Right lobe of liver (tissue), 6 donors: ENCODE data around the gene MYOT. TPM values are rescaled to one million over a fixed set of nuclear protein-coding genes. Genes with fewer than 3 reads are reported as not detected.

Experiments used
- ATAC-seq, 4 donors: fragments of 200-7000 bp; cut with Tn5 transposase; one replicate each; pipeline ENCODE4 v1.9.1; 2020; ENCODE audit warnings: mild to moderate bottlenecking in 4 of 4, moderate library complexity in 4 of 4
- DNase-seq, 3 donors: peaks; one replicate each; pipeline ENCODE4 v3.0.0-alpha.2; 2020
- H3K27ac ChIP-seq, 3 donors: fragments of 200-600 bp; one replicate each; pipeline ENCODE4 v1.8.0; 2022
- H3K27me3 ChIP-seq, 2 donors: fragments of 200-600 bp; one replicate each; pipeline ENCODE4 v1.8.0; 2022
- H3K36me3 ChIP-seq, 4 donors: fragments of 200-600 bp; sonication (generic) in 1 of 4; one replicate each; pipeline versions ENCODE4 v1.5.1 to v1.8.0; 2017 to 2022; ENCODE audit warnings: control low read depth in 1 of 4
- H3K4me1 ChIP-seq, 4 donors: fragments of 200-600 bp; sonication (generic) in 1 of 4; one replicate each; pipeline versions ENCODE4 v1.5.1 to v1.8.0; 2017 to 2022; ENCODE audit warnings: control low read depth in 1 of 4
- H3K4me3 ChIP-seq, 3 donors: fragments of 200-600 bp; one replicate each; pipeline ENCODE4 v1.8.0; 2022
- H3K9me3 ChIP-seq, 4 donors: fragments of 200-600 bp; sonication (generic) in 1 of 4; one replicate each; pipeline versions ENCODE4 v1.5.1 to v1.8.0; 2017 to 2022; ENCODE audit warnings: control low read depth in 1 of 4
- POLR2A ChIP-seq: fragments of 450-650 bp; IDR thresholded peaks from one replicate; pipeline ENCODE4 v1.6.1; 2017; ENCODE audit warnings: antibody characterized with exemption, mild to moderate bottlenecking
- WGBS: methylation state at CpG from one replicate; pipeline ENCODE4 v1.1.6; 2018; ENCODE audit warnings: low coverage, low lambda C conversion rate; ENCODE audit not compliant: insufficient coverage; ENCODE audit errors: missing lambda C conversion rate; 5-methylcytosine and 5-hydroxymethylcytosine counted together
- intact Hi-C, 2 donors: fragments of 100-400 bp; cut with DNase I; formaldehyde crosslinking; loops; one replicate each; pipeline versions ENCODE4 v1.11.2 to v1.14.1; 2022
- total RNA-seq, 6 experiments: library from RNA; depleted of rRNA in 2 of 6; stranded (reverse); fragments of >200 nt in 2 of 6; fragmentation: NEBNext Ultra II Directional in 3 of 6; extraction: Animal tissue kit (Norgen Biotek cat#: 25700) in 3 of 6; gene quantifications; one replicate each; pipeline versions ENCODE4 v1.1.0 to v1.2.4, GENCODE V29; 2016 to 2023
- TF ChIP-seq, protein P1 (sequence below), 4 donors: fragments of 200-600 bp in 3 of 4; fragments of 450-650 bp in 1 of 4; IDR thresholded peaks; one replicate each; pipeline versions ENCODE4 v1.5.1 to v1.8.0; 2016 to 2022; ENCODE audit warnings: antibody characterized with exemption in 4 of 4, mild to moderate bottlenecking in 2 of 4
- donor health status: DM: no; HTN: yes; CAD: no.
- donor health status: DM: no; HTN: no; CAD: no.
- donor health status: DM: no; HTN: no; CAD: no.
- donor health status: DM: no; HTN: yes; CAD: no.
- donor health status: DM: no; HTN: yes; CAD: no.

Gene MYOT
- total RNA-seq, 6 experiments from 2014 or later, result 0.31 to 0.88 (median 0.53) TPM; not detected in 1

- WGBS, result 92% methylated on average over 3 of the region's 3 CpGs
- TF ChIP-seq POLR2A, result no peak
- TF ChIP-seq, protein P1, sequence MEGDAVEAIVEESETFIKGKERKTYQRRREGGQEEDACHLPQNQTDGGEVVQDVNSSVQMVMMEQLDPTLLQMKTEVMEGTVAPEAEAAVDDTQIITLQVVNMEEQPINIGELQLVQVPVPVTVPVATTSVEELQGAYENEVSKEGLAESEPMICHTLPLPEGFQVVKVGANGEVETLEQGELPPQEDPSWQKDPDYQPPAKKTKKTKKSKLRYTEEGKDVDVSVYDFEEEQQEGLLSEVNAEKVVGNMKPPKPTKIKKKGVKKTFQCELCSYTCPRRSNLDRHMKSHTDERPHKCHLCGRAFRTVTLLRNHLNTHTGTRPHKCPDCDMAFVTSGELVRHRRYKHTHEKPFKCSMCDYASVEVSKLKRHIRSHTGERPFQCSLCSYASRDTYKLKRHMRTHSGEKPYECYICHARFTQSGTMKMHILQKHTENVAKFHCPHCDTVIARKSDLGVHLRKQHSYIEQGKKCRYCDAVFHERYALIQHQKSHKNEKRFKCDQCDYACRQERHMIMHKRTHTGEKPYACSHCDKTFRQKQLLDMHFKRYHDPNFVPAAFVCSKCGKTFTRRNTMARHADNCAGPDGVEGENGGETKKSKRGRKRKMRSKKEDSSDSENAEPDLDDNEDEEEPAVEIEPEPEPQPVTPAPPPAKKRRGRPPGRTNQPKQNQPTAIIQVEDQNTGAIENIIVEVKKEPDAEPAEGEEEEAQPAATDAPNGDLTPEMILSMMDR (IDR thresholded peaks at IDR 0.05), result no peak
- Histone ChIP-seq H3K27me3 (no peaks in the 10 kb centered on the region), H3K9me3 (no peaks in the 10 kb centered on the region), H3K36me3 (no peaks in the 10 kb centered on the region), H3K4me3 (no peak overlapping the region), H3K27ac (no peak overlapping the region), H3K4me1 (no peaks in the 10 kb centered on the region)
- intact Hi-C loops, result no loop called here
- ATAC-seq (no peak), DNase-seq (no peak)
Measured at GRCh38 chr5:137896560-137896959, 28.9 kb downstream of the MYOT start.

DNA sequence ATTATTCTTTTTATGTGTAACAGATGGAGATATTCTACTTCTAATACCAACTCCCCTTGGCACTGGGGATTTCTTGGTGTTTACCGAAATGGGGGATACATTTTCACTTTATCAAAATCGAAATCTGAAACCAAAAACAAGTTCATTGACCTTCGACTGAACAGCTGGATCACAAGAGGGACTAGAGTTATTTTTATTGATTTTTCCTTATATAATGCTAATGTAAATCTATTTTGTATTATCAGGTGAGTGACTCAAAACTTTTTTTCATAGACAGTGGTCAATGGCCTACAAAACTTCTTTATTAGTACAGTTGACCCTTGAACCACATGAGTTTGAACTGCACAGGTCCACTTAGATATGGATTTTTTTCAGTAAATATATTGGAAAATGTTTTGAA, 31.8 kb downstream of the MYOT start:
- H3K4me3 ChIP-seq, result no peak overlapping the region
- H3K27me3 ChIP-seq, result no peaks in the 10 kb centered on the region
- DNase-seq, result no peak
- intact Hi-C loops, result no loop called here
- H3K36me3 ChIP-seq, result no peaks in the 10 kb centered on the region
- no peak for ATAC-seq
- 59% methylated on average over 3 of the region's 3 CpGs for WGBS
- no peaks in the 10 kb centered on the region for H3K4me1 ChIP-seq
- H3K27ac ChIP-seq, result no peak overlapping the region
- no peaks in the 10 kb centered on the region for H3K9me3 ChIP-seq
- no peak for TF ChIP-seq POLR2A
- TF ChIP-seq, protein P1 (IDR thresholded peaks at IDR 0.05), result no peak

- Histone ChIP-seq H3K27ac (no peak overlapping the region), H3K36me3 (no peaks in the 10 kb centered on the region), H3K4me1 (no peaks in the 10 kb centered on the region), H3K9me3 (no peaks in the 10 kb centered on the region), H3K27me3 (no peaks in the 10 kb centered on the region), H3K4me3 (no peak overlapping the region)
- no peak for DNase-seq
- WGBS, result 67% methylated on average over 5 of the region's 5 CpGs
- intact Hi-C loops, result no loop called here
- no peak for TF ChIP-seq POLR2A
- TF ChIP-seq, protein P1 (IDR thresholded peaks at IDR 0.05), result no peak
- ATAC-seq, result no peak
Measured at GRCh38 chr5:137901011-137901817, 33.6 kb downstream of the MYOT start.

DNA sequence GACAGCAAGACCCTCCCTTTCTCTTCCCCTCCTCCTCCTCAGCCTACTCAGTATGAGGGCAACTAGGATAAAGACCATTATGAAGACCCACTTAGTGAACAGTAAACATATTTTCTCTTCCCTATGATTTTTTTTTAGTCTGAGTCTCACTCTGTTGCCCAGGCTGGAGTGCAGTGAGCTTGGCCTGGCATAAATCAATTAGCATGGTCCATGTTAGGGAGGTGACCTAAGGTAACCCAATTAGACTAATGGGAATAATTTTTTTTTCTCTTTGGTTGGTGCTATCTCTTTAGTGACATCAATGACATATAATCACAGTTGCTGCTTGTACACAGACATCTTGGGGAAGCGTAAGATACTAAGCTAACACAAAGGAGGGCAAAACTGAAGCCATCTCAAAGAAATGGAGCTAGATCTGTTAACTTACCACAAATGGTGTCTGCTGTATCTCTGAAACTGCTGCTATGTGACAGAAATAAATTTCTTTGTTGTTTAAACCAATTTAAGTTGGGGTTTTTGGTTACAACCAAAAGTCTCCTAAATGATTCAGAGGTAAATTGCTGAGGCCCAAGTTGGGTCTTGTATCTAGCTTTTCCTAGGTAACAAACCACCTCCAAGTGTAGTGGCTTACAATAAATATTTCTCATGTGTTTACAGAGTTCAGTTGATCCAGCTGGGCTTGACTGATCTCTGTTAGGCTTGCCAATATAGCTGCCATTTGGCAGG, 34.9 kb downstream of the MYOT start:
- Histone ChIP-seq H3K36me3 (no peaks in the 10 kb centered on the region), H3K4me3 (no peak overlapping the region), H3K4me1 (no peaks in the 10 kb centered on the region), H3K9me3 (no peaks in the 10 kb centered on the region), H3K27me3 (no peaks in the 10 kb centered on the region), H3K27ac (no peak overlapping the region)
- TF ChIP-seq, protein P1 (IDR thresholded peaks at IDR 0.05), result no peak
- TF ChIP-seq POLR2A, result no peak
- WGBS, result no CpG with 5 or more reads among the region's 1 CpG
- intact Hi-C loops, result no loop called here
- ATAC-seq (no peak), DNase-seq (no peak)
